ENCODE results near the gene GABPB1.

Gene GABPB1

DNA sequence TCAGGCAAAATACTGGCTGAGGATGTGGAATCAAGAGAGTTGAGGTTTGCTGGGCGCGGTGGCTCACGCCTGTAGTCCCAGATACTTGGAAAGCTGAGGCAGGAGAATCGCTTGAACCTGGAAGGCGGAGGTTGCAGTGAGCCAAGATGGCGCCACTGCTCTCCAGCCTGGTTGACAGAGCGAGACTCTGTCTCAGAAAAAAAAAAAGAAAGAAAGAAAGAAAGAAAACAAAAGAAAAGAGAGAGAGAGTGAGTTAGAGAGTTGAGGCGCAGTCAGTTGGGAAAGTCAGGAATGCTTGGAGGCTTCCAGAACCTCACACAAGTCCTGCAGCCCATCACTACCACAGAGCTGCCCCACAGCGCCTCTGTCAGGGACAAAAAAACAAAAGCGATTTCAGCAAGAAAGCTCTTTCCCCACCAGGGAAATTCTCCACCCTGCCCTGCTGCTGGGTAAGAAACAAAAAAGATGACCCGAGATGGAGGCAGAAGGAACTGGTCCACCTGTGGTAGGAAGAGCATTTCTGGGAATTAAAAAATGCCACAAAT, 103.3 kb downstream of the GABPB1 start:
- Histone ChIP-seq H3K9ac (ENCODE audit: low read depth, low read length) (no peak overlapping the region), H3K27me3 (ENCODE audit: control insufficient read depth, insufficient read depth, low read length) (peaks cover 65% of the 10 kb centered on the region)

DNA sequence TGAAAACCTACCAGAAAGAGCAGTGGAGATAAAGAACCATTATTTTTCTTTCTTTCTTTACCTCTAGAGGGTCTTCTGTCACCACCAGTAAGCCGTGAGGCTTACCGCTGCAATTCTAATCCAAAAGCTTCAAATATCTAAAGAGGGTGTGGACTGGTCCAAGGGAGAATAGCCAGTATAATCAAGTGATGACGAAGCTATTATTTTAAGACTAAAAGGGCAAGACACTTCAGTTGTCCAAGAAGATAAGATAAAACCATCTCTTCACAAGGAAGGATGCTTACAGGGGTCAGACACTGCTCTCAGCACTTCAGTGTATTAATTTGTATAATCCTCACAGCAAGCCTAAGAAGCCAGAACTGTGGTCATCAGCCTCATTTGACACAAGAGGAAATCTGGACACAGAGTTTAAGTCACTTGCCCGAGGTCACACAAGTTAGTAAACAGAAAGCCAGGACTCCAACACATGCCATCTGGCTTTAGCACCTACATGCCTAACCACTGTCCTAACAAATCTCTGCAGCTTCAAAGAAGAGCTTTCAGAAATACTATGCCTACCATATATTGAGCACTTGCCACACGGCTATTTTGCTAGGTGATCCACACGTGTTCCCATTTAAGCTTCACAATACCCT, 104.1 kb downstream of the GABPB1 start:
- no peak overlapping the region for H3K4me3 ChIP-seq (ENCODE audit: low read length)
- no peaks in the 10 kb centered on the region for H3K4me1 ChIP-seq (ENCODE audit: control insufficient read depth, insufficient read depth, low read length)
- H3K36me3 ChIP-seq (ENCODE audit: insufficient read depth, low read length) = no peaks in the 10 kb centered on the region
- peaks cover 65% of the 10 kb centered on the region for H3K27me3 ChIP-seq (ENCODE audit: control insufficient read depth, insufficient read depth, low read length)
- H3K9me3 ChIP-seq (replicated peaks; ENCODE audit: low read length) = no peaks in the 10 kb centered on the region
- H3K4me2 ChIP-seq (ENCODE audit: low read length) = no peak overlapping the region
- H3K9ac ChIP-seq (ENCODE audit: low read depth, low read length) = no peak overlapping the region

More for the DNA sequence above, 103.3 kb downstream of the GABPB1 start:
- no peak overlapping the region for H3K4me3 ChIP-seq (ENCODE audit: low read length)
- no peaks in the 10 kb centered on the region for H3K36me3 ChIP-seq (ENCODE audit: insufficient read depth, low read length)
- H3K4me2 ChIP-seq (ENCODE audit: low read length) = no peak overlapping the region
- no peaks in the 10 kb centered on the region for H3K9me3 ChIP-seq (replicated peaks; ENCODE audit: low read length)
- peaks cover 7% of the 10 kb centered on the region for H3K4me1 ChIP-seq (ENCODE audit: control insufficient read depth, insufficient read depth, low read length)

DNA sequence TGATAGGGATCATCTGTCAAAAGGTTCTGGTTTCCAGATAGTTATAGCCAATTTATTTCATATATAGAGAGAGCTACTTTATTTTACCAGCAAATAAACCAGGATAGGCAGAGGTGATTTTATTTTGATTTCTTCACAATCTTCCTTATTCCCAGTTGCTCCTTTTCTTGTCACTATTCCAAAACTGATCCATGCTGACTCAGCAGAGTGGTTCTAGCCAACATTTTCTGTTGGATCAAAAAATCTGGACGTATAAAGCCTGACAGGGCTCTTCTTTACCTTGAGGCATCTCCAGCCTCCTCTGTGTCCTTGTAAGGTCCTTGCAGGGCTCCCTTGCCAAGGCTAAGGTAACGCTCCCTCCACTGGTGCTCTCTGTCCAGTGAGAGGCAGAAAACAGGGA, 105.3 kb downstream of the GABPB1 start:
- H3K4me3 ChIP-seq (ENCODE audit: low read length) = no peak overlapping the region
- H3K9me3 ChIP-seq (replicated peaks; ENCODE audit: low read length) = no peaks in the 10 kb centered on the region
- no peaks in the 10 kb centered on the region for H3K36me3 ChIP-seq (ENCODE audit: insufficient read depth, low read length)
- H3K4me2 ChIP-seq (ENCODE audit: low read length) = no peak overlapping the region
- no peaks in the 10 kb centered on the region for H3K4me1 ChIP-seq (ENCODE audit: control insufficient read depth, insufficient read depth, low read length)
- H3K27me3 ChIP-seq (ENCODE audit: control insufficient read depth, insufficient read depth, low read length) = peaks cover 61% of the 10 kb centered on the region
- no peak overlapping the region for H3K9ac ChIP-seq (ENCODE audit: low read depth, low read length)

DNA sequence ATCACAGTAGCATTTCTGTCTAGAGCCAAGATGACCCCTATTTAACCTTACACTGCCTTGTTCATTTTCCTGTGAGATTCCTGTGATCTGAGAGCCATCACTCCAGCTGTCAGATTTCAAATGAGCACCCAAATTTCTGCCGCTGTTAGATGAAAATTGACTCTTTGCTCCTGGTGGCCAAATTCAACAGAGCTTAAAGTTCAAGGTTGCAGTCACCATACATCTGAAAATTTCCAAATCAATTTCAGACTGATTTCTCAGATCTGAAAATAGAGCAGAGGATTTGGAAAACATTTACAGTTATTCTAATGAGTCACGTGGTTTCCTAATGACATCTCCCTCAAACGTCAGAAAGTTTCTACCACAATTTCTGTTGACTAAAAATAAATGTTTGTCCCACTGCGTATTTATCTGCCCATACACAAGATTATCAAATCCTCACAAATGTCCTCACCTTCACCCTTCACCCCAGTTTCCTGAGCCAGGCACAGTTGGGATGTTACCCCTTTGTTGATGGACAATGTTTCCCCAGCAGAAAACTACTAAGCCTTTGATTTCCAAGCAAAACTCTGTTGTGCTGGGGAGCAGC, 105.9 kb downstream of the GABPB1 start:
- peaks cover 55% of the 10 kb centered on the region for H3K27me3 ChIP-seq (ENCODE audit: control insufficient read depth, insufficient read depth, low read length)
- H3K9me3 ChIP-seq (replicated peaks; ENCODE audit: low read length) = no peaks in the 10 kb centered on the region
- no peak overlapping the region for H3K9ac ChIP-seq (ENCODE audit: low read depth, low read length)
- H3K36me3 ChIP-seq (ENCODE audit: insufficient read depth, low read length) = no peaks in the 10 kb centered on the region
- no peak overlapping the region for H3K4me3 ChIP-seq (ENCODE audit: low read length)
- no peaks in the 10 kb centered on the region for H3K4me1 ChIP-seq (ENCODE audit: control insufficient read depth, insufficient read depth, low read length)
- H3K4me2 ChIP-seq (ENCODE audit: low read length) = no peak overlapping the region

DNA sequence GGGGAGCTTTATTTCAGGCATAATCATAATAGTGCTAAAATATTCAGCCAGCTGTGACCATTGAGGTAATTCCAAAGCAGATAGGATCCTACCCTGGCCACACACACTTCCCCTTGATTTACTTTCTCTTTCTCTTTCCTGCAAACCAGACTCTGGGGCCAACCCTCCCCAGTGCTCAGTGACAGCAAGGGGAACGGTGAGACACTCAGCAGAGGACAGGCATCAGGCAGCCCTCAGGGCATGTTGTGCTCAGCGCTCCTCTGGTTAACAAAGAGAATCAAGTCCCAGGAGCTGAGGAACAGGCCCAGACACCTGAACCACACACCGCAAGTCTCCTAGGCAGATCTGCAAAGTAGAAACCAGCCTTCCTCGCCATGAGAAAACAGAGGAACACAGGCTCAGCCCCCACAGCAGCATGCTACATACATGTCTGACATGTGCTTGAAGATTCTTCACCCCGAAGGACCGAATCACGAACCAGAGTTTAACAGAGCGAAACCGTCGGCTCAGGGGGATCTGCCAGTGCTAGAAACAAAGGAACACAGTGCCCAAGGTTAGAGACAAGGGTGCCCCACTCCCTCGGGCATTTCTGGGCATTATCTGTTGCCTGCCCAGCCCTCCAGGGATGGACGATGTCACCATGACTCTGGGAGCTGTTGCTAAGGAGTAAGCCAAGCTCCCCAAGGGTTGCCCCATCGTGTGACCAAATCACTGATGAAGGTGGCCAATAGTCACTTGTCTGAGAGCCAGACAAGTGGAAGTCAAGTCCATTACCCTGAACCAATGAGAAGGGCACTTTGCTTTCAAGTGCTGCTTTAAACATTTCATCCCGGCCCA, 107.0 kb downstream of the GABPB1 start:
- Histone ChIP-seq H3K4me3 (ENCODE audit: low read length) (no peak overlapping the region), H3K9ac (ENCODE audit: low read depth, low read length) (no peak overlapping the region), H3K4me1 (ENCODE audit: control insufficient read depth, insufficient read depth, low read length) (no peaks in the 10 kb centered on the region)

DNA sequence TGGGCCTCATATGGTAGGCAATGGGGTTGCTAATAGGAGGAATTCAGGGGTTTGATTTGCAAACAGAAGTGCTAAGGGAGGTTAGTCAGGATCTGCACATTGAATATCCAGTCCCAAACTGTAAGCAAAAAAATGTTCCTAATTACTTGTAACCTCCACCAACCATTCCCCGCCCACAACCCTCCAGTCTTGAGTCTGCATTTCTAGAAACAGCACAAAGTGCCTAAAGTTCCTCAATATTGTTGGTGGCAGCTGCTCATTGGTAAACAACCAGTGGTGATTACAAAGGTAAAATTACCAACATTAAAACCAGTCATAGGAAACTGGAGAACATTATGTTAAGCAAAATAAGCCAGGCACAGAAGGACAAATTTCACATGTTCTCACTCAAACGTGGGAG, 108.4 kb downstream of the GABPB1 start:
- H3K4me2 ChIP-seq (ENCODE audit: low read length) = no peak overlapping the region
- no peak overlapping the region for H3K9ac ChIP-seq (ENCODE audit: low read depth, low read length)
- no peak overlapping the region for H3K4me3 ChIP-seq (ENCODE audit: low read length)
- peaks cover 32% of the 10 kb centered on the region for H3K27me3 ChIP-seq (ENCODE audit: control insufficient read depth, insufficient read depth, low read length)
- H3K36me3 ChIP-seq (ENCODE audit: insufficient read depth, low read length) = no peaks in the 10 kb centered on the region
- H3K9me3 ChIP-seq (replicated peaks; ENCODE audit: low read length) = no peaks in the 10 kb centered on the region
- H3K4me1 ChIP-seq (ENCODE audit: control insufficient read depth, insufficient read depth, low read length) = no peaks in the 10 kb centered on the region

More for the DNA sequence above, 107.0 kb downstream of the GABPB1 start:
- Histone ChIP-seq H3K9me3 (replicated peaks; ENCODE audit: low read length) (no peaks in the 10 kb centered on the region), H3K36me3 (ENCODE audit: insufficient read depth, low read length) (no peaks in the 10 kb centered on the region), H3K4me2 (ENCODE audit: low read length) (no peak overlapping the region), H3K27me3 (ENCODE audit: control insufficient read depth, insufficient read depth, low read length) (peaks cover 45% of the 10 kb centered on the region)

DNA sequence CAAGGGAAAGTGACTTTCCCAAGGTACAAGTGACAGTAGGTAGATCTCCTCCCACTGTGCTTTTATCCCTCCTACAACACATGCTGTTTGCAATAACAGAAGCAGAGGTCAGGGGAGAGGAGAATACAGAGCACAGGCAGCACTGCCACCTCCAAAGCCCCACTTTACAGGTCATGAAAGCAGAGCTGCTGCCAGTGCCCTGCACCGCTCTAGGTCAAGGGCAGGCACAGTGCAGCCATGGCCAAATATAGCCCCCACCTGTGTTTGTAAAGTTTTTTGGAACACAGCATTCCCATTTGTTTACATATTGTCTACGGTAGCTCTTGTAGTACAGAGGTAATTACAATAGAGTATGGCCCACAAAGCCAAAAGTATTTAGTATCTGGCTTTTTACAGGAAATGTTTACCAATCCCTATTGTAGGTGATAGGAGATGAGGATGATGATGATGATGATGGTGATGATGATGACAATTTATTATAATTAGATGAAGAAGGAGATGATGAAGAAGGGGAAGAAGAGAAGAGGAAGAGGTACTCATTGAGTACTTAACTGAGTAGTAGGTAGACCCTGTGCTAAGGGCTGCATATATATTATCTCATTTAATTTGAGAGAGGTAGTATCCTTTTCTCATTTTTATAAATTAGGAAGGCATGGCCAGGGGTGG, 109.9 kb downstream of the GABPB1 start:
- H3K27me3 ChIP-seq (ENCODE audit: control insufficient read depth, insufficient read depth, low read length) = peaks cover 18% of the 10 kb centered on the region
- no peak overlapping the region for H3K4me2 ChIP-seq (ENCODE audit: low read length)
- no peaks in the 10 kb centered on the region for H3K4me1 ChIP-seq (ENCODE audit: control insufficient read depth, insufficient read depth, low read length)
- H3K9ac ChIP-seq (ENCODE audit: low read depth, low read length) = no peak overlapping the region
- H3K4me3 ChIP-seq (ENCODE audit: low read length) = no peak overlapping the region
- H3K9me3 ChIP-seq (replicated peaks; ENCODE audit: low read length) = no peaks in the 10 kb centered on the region
- H3K36me3 ChIP-seq (ENCODE audit: insufficient read depth, low read length) = no peaks in the 10 kb centered on the region

DNA sequence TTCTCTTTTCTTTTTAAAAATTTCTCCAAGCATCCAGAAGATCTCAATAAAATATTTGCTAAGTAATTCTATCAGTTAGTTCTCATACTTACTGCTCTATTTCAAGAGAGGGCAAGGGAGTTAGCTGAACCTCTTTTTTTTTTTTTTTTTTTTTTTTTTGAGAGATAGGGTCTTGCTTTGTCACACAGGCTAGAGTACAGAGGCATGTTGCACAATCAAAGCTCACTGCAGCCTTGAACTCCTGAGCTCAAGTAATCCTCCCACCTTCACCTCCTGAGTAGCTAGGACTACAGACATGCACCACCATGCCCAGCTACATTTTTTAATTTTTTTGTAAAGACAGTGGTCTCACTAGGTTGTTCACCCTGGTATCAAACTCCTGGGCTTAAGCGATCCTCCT, 110.8 kb downstream of the GABPB1 start:
- H3K4me1 ChIP-seq (ENCODE audit: control insufficient read depth, insufficient read depth, low read length) = no peaks in the 10 kb centered on the region

DNA sequence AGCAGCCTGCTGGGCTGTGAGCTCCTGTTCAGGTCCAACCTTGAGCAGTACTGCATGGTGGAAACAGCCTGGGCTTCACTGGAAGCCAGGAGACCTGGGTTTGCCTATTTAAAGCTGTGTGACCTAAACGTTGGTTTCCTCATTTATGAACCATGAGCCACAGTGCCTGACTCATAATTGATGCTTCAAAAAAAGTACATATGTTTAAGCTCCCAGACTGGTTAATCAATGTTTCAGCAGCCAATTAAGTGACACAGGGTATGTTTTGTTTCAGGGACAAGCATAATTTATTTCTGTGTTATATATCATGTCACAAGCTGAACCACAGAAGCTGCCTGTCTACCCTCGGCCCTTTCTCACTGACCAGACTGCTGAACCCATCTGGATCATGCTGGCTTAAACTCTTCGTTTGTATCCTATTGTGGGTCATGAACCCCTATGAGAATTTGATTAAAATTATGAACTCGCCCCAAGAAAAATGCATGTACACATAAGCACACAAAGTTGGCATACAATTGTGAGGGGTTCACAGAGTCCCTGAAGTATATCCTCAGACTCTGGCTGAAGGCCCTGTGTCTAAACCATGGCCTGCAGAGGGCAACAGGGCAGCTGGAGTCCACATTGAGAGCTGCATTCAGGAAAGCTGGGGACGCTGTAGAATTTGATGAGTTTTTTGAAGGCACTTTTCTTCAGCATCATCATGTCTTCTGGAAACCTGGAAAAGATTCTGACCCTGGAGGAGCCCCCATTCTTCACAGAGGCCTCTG, 113.1 kb downstream of the GABPB1 start:
- peaks cover 2% of the 10 kb centered on the region for H3K27me3 ChIP-seq (ENCODE audit: control insufficient read depth, insufficient read depth, low read length)
- H3K9ac ChIP-seq (ENCODE audit: low read depth, low read length) = no peak overlapping the region
- H3K4me3 ChIP-seq (ENCODE audit: low read length) = no peak overlapping the region
- H3K36me3 ChIP-seq (ENCODE audit: insufficient read depth, low read length) = no peaks in the 10 kb centered on the region
- H3K4me2 ChIP-seq (ENCODE audit: low read length) = no peak overlapping the region
- H3K4me1 ChIP-seq (ENCODE audit: control insufficient read depth, insufficient read depth, low read length) = no peaks in the 10 kb centered on the region
- H3K9me3 ChIP-seq (replicated peaks; ENCODE audit: low read length) = no peaks in the 10 kb centered on the region

More for the DNA sequence above, 110.8 kb downstream of the GABPB1 start:
- Histone ChIP-seq H3K4me3 (ENCODE audit: low read length) (no peak overlapping the region), H3K4me2 (ENCODE audit: low read length) (no peak overlapping the region), H3K36me3 (ENCODE audit: insufficient read depth, low read length) (no peaks in the 10 kb centered on the region), H3K9ac (ENCODE audit: low read depth, low read length) (no peak overlapping the region), H3K27me3 (ENCODE audit: control insufficient read depth, insufficient read depth, low read length) (peaks cover 8% of the 10 kb centered on the region), H3K9me3 (replicated peaks; ENCODE audit: low read length) (no peaks in the 10 kb centered on the region)

DNA sequence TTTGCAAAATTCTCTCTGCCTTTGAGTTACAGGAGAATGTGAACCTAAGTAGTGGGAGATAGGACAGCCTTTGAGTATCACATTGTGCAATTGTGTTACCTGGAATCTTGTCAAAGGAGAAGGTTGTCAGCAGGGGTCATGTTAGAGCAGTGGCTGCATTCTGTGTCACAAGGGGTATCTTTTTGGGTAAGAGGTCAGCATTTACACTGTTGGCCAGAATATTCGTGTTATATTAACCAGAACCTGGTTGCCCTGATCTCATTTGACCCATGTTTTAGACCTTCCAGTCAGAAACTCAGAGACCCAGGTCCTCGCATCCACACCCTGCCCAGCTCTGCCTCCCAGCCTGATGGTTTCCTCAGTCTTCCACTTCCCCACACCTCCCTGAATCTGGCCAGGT, 116.7 kb downstream of the GABPB1 start:
- peaks cover 2% of the 10 kb centered on the region for H3K27me3 ChIP-seq (ENCODE audit: control insufficient read depth, insufficient read depth, low read length)
- H3K4me2 ChIP-seq (ENCODE audit: low read length) = no peak overlapping the region
- no peaks in the 10 kb centered on the region for H3K4me1 ChIP-seq (ENCODE audit: control insufficient read depth, insufficient read depth, low read length)
- H3K9ac ChIP-seq (ENCODE audit: low read depth, low read length) = no peak overlapping the region
- no peaks in the 10 kb centered on the region for H3K36me3 ChIP-seq (ENCODE audit: insufficient read depth, low read length)
- no peak overlapping the region for H3K4me3 ChIP-seq (ENCODE audit: low read length)
- no peaks in the 10 kb centered on the region for H3K9me3 ChIP-seq (replicated peaks; ENCODE audit: low read length)
